ENCODE results near the gene CFAP99.

- no peak for TF ChIP-seq CTCF (IDR thresholded peaks at IDR 0.05)
- TF ChIP-seq POLR2A (IDR thresholded peaks at IDR 0.05): no peak
Observed at GRCh38 chr4:2503809-2504208, 85.1 kb downstream of the CFAP99 start.
